GDM1 (cell line): ENCODE results near the gene C9orf152.
A peak's percentile ranks its signal among the peaks of the same experiment; 100 is the strongest.

Experiments used
- DNase-seq: peaks from one replicate; lab custom pipeline; 2025; lab: John Stamatoyannopoulos, UW

Gene C9orf152

DNA sequence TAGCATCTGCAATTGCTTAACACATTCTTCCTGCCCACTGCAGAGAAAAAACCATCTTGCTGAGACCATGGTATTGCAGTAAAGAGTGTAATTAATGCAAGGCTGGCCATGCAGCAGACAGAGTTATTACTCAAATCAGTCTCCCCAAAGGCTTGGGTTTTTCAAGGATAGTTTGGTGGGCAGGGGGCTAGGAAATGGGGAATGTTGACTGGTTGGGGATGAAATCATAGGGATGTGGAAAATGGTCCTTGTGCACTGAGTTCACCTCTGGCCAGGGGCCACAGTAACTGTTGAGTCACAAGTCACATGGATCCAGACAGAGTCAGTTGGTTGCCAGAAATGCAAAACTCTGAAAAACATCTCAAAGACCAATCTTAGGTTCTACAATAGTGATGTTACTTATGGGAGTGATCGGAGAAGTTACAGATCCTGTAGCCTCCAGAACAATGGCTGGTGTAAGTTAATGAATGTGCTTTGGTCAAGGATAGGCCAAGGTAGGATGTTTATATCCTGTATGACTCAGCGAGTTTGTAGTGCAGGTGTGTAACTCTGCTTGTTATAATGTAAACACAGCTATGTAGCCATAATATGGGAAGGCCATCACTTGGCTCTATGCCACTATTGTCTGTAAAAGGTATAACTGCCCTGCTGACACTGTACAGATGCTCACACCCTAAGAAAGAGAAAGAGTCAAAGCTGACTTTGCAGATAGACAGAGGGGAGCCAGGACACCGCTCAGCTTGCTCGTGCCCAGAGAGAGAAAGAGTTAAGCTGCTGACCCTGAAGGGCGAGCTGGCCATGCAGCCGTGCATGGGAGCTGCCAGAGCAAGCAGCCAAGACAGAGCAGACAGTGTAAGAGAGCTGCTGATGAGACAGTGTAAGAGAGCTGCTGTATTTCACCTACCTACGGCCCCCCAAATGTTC lies 27.2 kb downstream of the C9orf152 start:
- no peak for DNase-seq

DNA sequence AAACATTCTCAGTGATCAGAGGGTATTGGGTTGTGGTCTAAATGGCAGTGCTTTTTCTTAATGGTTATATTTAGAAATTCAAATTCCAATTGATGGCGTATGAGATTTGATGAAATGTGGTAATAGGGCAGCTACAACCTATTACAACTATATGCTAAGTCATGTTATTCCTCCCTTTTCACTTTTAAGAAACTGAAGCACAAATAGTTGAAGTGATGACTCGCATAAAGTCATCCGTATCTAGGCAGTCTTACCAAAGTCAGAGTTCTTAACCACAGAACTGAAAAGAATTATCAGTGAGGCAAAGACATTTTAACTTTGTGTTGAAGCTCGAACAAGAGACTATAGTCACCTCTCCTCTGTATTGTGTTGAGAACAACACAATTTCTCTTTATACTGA lies 28.2 kb downstream of the C9orf152 start:
- DNase-seq = no peak

DNA sequence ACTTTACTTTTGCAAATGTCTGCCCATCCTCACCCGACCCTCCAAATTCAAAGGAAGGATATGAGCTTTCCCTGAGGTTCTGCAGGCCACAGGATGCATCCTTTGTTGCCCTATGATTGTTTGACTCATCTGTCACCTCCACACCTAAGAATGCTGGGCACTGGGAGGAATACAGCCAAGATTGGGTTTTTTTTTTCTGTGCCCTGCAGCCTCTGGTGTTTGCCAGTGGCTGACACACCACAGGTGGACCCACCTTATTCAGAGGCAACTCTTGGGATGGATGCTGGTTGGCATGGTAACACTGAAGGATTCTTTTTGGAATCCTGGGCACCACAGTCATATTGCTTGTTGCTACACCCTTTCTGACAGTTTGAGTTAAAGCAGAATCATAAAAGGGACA lies 29.7 kb downstream of the C9orf152 start:
- no peak for DNase-seq

DNA sequence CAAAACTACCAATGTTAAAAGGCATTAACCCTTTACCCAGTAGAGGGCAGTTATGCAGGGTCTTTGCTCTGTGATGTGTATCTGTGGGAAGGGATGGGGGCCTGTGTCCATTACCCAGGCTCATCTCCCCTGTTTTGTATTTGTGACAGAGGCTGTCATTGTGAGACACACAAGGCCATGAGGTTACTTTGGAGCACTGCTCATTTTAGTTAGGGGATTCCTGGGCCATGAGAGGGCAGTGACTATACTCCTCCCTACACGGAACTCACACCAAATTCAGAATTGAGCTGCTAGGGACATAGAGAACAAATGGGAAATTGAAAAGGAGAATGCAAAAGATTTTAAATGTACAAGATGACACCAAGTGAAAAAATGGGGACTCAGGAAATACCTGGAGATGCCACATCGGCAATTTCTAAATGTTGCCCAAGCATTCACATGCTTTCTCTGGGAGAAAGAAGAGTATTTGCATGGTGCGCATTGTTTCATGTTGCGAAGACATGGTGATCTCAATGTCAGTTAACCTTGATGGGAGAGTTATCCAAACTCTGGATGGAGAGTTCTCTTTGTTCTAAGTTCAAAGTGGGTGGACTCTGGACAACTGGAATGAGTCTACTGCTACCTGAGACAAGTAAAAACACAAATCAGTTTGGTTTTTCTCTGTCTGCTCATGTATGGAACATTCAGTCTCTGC lies 32.5 kb downstream of the C9orf152 start:
- no peak for DNase-seq

DNA sequence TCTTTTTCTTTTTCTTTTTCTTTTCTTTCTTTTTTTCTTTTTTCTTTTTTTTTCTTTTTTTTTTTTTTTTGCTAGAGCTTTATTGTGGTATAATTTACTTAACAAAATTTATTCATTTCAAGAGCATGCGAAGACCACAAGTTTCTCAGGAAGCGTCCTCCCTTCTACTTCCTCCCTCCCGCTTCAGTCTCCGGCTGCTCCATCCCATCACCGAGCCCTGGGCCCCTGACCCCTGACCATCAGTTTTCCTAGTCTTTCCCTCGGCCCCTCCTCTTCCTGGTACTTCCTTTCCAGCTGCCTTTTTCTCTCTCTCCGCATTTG lies 34.7 kb downstream of the C9orf152 start:
- no peak for DNase-seq

DNA sequence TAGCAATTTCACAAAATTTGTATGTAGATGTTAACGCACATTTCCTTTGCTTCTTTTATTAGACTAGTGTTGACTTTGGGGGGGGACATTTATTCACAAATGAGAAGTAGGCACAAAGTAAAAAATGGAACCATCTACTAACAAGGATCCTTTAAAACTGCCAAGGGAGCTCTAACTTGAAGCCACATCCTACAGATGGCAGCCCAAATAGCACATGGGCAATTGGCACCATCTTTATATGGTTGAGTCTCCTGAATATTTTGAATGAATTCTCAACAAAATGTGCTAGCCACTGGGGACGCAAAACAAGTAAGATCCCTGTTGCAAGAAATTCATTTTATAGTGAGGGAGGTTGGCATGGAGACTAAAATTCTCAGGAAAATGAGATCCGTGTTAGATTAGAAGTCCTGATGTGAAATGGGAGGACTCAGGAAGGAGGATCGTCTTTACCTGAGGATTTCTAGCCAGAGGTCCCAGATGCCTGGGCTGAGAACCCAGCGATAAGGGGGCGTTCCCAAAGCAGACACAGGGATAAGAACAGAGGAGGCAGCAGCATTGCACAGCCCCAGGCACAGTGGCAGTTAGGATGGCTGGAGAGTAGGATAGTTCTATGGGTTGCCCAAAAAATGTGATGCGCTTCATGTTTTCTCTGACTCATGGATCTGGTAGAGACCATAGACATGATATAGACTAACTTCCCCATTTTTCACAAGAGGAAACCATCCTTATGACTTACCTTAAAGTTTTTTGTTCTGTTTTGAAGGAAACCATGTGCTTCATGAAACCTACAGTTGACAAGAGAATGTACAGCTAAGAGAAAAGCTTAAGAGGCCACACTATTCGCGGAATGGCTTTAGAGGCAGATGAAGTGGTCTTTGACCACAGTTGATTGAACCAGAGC lies 37.4 kb downstream of the C9orf152 start:
- no peak for DNase-seq

DNA sequence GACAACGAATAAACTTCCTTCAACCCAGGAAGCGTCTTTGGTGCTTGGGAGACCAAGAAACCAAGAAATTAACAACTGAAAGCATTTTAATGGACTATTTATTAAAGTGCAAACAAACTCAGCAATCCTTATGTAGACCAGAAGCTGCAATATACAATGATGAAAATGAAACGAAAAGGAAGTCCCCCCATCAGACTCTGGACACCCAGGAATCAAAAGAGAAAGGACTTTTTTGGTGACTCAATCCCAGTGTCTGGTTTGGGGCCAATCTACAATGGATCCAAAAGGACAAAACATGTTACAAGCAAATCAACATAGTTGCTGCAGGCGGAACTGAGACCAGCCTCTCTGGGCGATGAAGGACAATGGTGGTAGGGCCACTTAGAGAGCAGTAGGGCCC lies 39.5 kb downstream of the C9orf152 start:
- DNase-seq = no peak

DNA sequence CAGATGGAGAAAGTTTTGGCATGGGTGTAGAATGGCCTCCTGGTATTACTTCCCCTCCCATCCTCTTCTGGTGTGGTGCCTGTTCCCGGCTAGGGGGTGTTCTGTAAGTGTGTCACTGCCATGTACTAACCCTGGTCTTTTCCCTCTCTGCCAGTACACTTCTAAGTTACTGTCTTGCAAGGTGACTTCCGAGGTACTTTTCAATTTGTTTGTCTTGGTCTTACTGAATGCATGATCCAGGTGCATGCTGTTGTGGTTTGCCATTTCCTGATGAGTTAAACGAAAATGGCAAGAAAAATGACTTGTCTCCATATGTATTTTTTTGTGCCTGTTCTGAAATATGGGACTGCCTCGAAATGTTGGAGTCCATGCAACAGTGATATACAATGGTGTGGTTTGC lies 46.0 kb downstream of the C9orf152 start:
- DNase-seq = no peak

DNA sequence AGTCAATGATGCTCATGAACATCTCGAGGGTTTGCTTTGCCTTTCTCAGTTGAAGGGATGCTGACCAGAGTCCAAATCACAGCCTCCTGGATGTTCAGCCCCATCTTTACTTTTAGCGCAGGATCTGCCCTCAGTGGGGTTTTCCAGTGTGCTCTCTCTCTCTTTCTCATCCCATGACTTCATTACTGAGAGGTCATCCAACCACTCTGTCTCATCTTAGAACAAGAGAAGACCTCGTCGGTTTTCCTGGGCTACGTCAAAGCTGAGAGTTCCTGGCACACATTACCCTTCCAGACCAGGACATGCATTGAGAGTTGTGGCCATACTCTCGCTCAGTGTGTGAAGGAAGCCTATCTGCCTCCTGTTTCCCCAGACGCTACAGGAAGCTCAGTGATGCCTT lies 47.3 kb downstream of the C9orf152 start:
- no peak for DNase-seq

DNA sequence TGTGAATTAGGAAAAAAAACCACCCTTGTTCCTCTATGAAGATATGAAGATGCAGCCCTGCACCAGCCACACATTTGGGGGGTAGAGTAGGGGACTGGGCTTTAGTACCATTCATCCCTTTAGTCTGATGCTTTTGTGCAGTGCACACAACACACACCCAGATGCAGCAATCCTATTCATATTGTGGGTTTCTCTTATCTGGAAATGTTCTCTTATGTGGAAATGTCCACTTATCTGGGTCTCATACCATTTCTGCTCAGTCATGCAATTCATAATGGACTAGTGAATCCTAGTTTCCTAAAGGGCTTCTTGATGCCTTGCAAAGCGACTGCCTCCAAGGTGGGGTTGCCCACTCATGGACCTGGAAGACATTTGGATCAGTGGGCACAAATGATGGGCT lies 47.8 kb downstream of the C9orf152 start:
- DNase-seq = no peak

DNA sequence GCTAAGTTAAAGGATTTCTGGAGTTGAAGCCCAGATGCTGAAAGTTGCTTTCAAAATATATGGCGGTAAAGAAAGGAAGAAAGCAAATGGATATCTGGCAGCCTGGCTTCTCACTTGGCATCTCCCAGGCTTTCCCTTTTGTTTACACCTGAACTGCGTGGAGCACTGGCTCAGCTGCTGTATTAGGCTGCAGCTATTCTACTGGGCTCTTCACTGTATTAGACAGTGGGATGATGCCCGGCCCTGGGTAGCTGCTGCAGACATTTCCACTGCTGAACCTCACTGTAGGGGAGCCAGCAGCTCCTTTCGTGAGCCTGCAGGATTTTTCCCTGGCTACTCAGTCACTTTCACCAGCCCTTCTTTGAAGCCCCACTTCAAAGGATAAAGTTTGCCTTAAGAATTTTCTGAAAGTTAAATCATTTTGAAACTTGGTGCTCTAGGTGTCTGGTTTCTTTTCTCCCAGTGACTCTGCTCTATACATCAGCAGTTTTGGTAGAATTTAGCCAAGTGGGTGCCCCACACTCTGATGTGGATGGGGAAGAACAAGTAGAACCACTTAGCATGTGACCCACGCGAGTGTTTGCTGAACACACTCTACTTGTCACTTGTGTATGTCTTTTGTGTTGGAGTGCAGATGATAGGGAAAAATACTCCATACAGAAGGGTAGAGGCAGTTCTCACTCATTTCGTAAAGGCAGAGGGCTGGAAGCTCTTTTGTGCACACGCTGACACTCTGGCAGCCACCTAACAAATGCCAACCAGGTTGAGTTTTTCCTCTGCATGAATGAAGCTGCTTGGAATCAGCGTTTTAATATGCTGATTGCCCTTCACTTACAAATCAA lies 49.9 kb downstream of the C9orf152 start:
- no peak for DNase-seq

DNA sequence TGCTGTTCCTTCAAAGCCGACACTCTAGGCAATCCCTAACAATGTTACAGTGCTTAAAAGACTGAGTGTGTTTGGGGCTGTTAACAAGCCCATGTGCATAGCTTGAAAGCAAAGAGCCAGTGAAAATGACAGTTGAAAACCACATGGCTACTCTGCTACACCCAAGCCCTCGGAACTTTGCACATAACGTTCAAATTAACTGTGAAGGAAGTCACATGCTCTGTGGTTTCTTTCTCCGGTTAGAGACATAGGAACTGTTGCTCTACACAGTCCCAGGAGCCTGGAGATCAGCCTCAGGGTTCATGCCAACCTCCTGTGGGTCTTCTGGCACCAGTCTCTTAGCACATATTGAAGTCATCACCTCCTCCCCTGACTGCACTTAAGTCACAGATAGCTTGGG lies 51.1 kb downstream of the C9orf152 start:
- peak; percentile 82 for DNase-seq

DNA sequence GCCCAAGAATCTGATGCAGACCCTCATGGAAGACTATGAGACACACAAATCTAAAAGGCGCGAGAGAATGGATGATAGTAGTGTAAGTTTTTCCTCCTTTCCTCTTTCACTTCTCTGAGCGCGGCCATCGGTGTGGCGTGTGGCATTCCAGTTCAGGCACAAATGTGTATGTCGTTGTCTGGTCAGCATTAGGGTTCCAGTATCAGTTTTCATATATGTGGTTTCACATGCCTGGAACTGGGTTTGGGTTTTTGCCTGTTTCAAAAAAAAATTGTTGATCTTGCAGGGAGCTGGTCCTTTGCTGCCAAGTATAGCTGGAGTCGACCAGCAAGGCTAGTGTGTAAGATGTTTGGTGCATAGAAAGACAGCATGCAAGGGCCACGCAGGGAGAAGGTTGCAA lies 51.5 kb downstream of the C9orf152 start:
- DNase-seq = no peak

DNA sequence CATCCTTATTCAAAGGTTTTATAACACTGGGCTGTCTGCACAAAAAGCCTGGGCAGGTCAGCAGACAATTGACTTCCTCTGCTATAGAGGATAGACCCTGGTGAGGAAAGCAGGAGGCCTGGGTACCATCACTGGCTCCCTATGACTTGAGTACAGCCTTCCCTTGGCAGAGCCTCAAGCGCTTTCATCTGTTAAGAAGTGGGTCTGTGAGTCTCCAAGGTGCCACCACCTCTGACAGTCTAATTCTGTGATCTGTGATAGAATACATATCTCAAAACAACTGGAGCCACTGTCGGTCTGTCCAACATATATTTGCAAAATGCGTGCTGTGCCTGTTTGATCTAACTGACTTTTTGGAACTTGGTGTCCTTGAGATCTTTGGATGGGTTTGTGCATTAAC lies 52.2 kb downstream of the C9orf152 start:
- no peak for DNase-seq

DNA sequence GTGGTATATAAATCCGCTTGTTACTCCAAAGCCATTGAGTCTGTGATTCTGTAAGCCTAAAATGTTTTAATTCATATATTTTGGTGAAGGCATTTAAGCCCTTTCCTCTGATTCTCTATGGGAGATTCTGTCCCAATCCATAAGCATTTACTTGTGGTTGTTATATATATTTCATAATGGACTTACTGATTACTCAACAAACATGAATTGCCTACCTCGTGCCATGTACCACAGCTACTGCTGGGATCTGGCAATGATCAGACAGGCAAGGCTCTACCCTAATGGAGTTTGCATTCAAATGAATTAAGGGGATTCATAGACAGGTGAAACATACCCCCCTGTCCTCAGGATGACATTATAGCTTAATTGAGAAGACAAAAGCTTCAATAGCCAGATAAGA lies 54.5 kb downstream of the C9orf152 start:
- no peak for DNase-seq

DNA sequence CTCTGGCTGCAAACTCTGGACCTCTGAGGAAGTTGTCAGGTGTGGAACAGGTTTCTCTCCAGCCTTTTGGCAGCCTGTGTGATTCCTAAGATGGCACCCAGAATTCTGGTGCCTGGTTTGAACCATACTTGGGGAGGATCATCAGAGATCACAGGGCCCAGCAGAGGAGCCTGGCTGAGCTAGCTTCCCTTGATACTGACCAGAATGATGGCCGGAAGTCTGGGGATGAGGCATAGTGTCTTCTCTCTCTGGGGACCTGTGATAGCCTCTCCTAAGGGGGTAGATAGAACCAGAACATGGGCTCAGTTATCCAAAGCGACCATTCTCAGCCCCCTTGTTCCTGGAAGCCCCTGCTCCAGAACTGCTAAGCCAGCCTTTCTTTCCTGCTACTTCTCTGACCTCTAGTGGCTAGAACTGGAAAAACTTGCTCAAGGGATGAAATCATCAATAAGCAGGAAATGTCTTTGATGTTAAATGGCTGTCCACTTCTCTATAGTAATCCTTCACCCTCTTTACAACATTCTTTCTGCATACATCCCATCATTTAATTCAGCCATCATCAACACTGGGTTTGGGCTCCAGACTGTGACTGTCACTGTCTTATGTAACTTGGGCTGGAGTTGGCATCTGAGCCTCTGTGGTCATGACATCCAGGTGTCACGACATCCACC lies 55.1 kb downstream of the C9orf152 start:
- DNase-seq = peak; percentile 20
